Fibroblast of mammary gland (primary cell): ENCODE measurements around the gene ADGRV1.

Experiments used
- DNase-seq: peaks from one replicate; pipeline ENCODE4 v3.0.0-alpha.2; 2010; ENCODE audit warnings: low read depth
- H3K4me3 ChIP-seq: 2 replicates; pipeline ENCODE4 v1.5.1; 2011; ENCODE audit warnings: low read depth, mild to moderate bottlenecking, low read length, moderate library complexity; ENCODE audit not compliant: control insufficient read depth
- TF ChIP-seq, protein P1 (sequence below): conservative IDR thresholded peaks from 2 replicates; pipeline ENCODE4 v1.5.1; 2011; ENCODE audit warnings: low read depth, low read length, inconsistent platforms; ENCODE audit not compliant: control insufficient read depth, insufficient read depth

Gene ADGRV1

DNA sequence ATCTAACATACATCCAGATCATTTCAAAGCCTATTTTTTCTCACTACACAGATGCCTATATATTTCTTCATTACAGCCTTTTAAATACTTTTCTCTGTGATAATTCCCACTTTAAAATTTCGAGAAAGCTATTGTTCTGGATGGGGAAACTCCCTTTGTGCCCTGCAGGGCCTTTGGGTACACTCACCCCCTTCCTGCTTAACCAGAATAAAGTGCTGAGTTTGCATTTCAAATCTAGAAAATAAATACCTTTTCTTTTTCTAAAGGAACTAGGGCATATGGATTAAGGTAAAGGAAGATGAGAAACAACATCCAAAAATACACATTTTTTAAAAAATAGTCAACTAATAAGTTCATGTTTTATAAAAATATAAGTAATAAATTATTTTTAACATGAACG lies 323.9 kb downstream of the ADGRV1 start:
- no peak overlapping the region for H3K4me3 ChIP-seq
- TF ChIP-seq, protein P1, sequence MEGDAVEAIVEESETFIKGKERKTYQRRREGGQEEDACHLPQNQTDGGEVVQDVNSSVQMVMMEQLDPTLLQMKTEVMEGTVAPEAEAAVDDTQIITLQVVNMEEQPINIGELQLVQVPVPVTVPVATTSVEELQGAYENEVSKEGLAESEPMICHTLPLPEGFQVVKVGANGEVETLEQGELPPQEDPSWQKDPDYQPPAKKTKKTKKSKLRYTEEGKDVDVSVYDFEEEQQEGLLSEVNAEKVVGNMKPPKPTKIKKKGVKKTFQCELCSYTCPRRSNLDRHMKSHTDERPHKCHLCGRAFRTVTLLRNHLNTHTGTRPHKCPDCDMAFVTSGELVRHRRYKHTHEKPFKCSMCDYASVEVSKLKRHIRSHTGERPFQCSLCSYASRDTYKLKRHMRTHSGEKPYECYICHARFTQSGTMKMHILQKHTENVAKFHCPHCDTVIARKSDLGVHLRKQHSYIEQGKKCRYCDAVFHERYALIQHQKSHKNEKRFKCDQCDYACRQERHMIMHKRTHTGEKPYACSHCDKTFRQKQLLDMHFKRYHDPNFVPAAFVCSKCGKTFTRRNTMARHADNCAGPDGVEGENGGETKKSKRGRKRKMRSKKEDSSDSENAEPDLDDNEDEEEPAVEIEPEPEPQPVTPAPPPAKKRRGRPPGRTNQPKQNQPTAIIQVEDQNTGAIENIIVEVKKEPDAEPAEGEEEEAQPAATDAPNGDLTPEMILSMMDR: no peak
- DNase-seq: no peak

DNA sequence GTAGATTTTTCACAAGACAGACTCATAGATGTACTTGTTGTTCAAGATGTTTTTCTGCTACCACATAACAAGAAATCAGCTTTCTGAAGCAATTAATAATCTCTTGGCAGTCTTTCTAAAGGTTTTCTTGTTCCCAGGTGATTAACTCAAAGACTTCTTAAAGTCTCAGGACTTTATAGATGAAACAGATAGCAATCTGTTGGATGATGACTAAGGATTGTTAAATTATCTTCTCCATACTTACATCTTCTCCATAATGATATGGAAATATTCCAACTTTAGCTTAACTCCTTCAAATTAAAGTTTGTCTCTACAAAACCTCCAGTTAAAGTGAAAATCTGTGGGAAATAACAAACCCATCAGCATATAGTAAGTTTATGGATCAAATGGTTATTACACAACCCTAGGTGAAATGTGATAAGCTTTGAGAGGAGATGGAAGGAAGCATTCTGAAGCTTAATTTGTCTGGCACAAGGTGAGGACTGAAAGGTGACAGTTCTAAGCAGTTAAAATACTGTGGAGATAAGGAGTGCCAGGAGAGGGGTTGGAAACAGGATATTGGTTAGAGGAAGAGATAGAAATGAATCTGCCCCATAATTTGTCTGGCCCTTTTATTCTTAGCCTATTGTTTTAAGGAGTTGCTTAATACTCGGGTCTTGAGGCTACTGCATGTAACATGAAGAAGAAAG lies 326.7 kb downstream of the ADGRV1 start:
- TF ChIP-seq, protein P1: no peak
- DNase-seq: no peak
- no peak overlapping the region for H3K4me3 ChIP-seq

DNA sequence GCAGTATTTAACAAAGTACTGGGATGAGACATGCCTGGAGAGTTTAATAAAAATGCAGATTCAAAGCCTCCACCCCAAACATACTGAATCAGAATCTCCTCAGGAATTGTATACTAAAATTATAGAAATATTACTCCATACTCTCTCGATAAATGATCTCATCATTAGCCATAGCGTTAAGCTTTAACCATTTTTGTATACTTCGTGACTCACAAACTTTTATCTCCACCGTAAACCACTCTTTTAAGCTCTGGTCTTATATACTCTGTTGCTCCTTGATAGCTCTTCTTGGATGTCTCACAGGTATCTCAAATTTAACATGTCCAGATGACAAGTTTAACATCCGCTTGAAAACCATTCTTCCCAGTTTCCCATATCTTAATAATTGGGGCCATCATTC lies 327.8 kb downstream of the ADGRV1 start:
- H3K4me3 ChIP-seq: no peak overlapping the region
- no peak for DNase-seq
- TF ChIP-seq, protein P1: no peak

DNA sequence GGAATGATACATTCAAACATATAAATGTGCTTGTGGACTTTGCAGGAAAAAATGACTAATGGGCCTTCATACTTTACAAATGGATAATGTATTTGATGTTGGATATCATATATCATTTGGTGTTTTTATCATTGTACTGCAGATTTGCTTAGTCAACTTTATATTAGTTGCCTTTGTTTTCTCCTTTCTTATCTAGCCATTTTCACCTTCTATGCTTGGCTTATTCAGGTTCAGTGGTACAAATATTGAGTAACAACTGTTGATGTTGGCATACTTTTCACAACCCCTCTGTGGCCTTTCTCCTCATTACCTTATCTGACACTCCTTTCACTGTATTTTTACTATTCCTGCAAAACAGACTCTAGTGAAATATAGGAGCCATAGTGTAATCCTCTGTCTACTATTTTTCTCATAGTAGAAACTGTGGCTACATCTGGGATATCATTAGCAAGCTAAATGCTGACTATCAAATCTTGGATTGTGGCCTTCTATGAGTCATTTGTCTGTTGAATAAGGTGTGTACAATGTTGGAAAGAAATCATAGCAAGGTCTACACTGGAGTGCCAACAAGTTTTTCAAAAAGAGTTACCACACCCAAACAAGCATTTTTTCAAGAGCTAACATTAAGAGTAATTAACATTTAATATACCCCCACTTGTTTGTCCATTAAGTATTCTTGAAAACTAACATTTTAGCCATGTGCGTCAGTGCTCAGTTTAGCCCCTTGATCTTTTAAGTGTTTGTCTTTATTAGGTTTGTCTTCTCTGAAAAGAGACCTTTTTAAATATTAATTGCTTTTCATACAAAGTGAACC lies 330.1 kb downstream of the ADGRV1 start:
- TF ChIP-seq, protein P1: no peak
- DNase-seq: peak; percentile 63

DNA sequence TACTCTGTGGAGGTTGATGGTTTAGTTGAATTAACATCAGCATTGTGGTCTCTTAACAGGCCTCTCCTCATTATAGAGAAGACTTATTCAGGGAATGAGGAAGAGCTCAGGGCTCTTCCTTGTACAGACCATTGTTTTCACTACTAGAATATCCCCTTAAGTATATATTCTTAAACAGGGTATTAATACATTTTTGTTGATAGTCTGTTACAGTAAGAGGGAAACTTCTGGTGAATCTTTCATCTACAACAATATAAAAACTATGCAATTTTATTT lies 330.7 kb downstream of the ADGRV1 start:
- TF ChIP-seq, protein P1: no peak
- no peak for DNase-seq
- H3K4me3 ChIP-seq: no peak overlapping the region

More for the DNA sequence above, 330.1 kb downstream of the ADGRV1 start:
- no peak overlapping the region for H3K4me3 ChIP-seq

DNA sequence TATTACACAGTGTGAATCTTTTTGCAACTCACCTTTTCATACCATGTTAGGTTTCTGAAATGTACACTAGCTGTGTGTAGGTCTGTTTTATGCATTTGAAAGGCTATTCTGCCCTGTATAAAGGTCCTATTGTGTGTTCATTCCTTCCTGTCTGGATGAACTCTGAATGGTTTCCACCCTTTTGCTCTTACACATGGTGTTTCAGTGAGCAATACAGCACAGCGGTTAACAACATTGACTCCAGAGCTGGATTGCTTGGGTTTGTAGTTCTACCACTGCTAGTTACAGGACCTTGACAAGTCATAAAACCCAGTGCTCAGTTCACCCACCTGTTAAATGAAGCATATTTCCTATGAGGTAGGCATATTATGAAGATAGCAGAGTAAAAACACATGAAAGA lies 331.6 kb downstream of the ADGRV1 start:
- TF ChIP-seq, protein P1: no peak
- H3K4me3 ChIP-seq: no peak overlapping the region
- DNase-seq: no peak
